ENCODE measurements around the gene DBX2.
"Not testable (repeated sequence)": the region's sequence is repeated elsewhere in the genome, so short reads cannot be mapped to it uniquely, and the experiment has no call there.

The DBX2 gene

DNA sequence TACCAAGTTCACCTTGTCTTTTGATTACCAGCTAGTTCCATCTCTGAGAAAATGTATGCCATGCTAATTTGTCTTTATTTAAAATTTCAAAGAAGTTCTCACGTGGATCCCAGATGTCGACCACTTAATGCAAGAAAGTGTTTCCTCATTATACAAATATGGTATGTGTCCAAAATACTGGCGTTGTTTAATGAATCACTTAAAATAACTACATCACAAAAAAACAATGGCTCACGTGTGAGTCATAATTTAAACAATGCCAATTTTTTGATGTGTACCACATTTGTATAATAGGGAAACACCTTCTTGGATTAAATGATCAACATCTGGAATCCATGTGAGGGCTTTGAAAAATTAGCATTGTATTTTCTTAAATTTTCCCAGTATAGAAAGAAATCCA lies 40.8 kb downstream of the DBX2 start:
- DNase-seq (ENCODE audit: low read depth) = no peak

DNA sequence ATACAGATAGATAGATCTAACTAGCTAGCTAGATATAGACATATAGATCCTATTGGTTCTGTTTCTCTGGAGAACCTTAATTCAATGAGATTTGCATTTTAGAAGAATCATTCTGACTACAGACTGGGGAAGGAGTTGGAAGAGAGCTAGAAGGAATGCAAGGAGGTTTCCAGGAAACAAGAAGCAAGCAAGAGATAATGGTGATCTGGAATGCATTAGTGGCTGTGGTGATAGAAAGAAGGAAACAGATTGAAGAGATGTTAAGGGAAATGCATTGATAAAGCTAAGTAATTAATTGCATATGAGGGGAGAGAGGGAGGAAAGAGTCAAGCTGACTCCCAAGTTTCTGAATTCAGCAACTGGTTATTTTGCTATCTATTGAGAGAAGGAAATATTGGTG lies 42.7 kb downstream of the DBX2 start:
- no peak for DNase-seq (ENCODE audit: low read depth)

DNA sequence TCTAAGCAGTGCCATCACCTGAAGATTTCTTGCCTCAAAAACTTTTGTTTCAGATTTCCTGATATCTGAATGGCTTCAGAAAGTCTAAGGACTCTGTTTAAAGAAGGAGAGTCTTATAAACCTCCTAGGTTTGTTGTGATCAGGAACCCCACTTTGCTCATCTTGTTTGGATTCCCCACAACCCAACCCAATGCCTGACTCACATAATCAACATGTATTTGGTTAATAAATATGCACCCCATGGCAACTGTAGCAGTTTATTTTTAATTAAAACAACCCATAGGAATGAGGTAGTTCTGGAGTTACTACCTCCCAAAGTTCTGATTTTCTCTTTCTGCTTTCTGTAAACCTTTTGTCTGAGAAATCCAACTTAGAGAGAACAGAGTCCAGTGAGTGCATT lies 51.5 kb downstream of the DBX2 start:
- no peak for DNase-seq (ENCODE audit: low read depth)

DNA sequence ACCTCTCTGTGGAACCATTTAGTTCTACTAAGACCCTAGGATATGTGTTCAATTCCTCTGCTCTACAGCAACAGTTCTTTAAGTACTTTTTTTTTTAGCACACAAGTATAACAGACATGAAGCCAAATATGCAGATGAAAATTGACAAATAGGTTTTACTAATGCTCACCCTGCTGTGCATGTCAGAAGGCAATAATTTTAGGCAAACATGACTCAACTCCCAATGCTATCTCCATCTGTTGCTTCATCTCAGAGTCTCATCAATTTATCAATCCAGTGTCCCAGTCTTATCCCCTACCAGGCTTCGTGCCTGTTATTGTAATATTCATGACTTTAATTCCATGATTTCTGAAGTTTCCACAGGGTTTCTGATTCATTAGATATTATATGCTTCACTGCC lies 57.7 kb downstream of the DBX2 start:
- no peak for DNase-seq (ENCODE audit: low read depth)

DNA sequence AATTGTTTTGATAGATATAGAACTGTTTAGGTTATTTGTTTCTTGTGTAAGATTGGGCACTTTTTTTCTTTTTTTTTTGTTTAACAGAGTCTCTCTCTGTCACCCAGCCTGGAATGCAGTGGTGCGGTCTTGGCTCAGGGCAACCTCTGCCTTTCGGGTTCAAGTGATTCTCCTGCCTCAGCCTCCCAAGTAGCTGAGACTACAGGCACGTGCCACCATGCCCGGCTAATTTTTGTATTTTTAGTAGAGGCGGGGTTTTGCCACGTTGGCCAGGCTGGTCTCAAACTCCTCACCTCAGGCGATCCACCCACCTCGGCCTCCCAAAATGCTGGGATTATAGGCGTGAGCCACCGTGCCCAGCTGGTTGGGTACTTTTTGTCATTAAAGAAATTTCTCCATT lies 66.0 kb downstream of the DBX2 start:
- DNase-seq (ENCODE audit: low read depth) = not testable (repeated sequence)

DNA sequence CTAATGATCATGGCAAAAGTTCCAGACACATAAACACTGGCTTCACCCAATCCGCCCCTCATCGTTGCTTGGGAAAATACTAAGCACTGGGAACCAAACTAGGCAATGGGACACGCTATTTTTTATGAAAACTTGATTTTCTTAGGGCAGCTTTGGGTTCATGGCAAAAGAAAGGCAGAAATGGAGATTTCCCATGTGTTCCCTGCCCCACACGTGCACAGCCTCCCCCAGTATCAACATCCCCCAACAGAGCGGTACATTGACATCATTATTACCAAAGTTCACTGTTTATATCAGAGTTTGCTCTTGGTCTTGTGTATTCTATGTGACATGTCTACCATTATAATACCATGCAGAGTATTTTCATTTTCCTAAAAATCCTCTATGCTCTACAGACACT lies 71.0 kb downstream of the DBX2 start:
- DNase-seq (ENCODE audit: low read depth) = no peak

DNA sequence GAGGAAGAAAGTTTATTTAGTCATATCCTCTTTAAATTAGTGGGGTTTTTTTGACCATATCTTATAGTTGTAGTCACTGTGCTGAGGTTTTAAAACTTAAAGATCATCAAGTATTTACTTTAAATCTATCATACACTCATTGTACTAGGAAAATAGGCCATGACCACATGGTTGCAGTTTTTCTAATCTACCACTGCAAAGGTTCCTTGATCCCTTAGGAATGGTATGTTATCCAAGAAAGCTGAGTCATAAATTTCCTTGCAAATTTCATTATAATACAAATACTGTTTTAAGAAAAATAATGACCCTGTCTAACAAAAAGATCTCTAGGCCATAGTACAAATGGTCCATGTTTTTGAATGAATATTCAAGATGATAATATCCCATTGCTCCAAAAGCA lies 74.7 kb downstream of the DBX2 start:
- DNase-seq (ENCODE audit: low read depth) = no peak

DNA sequence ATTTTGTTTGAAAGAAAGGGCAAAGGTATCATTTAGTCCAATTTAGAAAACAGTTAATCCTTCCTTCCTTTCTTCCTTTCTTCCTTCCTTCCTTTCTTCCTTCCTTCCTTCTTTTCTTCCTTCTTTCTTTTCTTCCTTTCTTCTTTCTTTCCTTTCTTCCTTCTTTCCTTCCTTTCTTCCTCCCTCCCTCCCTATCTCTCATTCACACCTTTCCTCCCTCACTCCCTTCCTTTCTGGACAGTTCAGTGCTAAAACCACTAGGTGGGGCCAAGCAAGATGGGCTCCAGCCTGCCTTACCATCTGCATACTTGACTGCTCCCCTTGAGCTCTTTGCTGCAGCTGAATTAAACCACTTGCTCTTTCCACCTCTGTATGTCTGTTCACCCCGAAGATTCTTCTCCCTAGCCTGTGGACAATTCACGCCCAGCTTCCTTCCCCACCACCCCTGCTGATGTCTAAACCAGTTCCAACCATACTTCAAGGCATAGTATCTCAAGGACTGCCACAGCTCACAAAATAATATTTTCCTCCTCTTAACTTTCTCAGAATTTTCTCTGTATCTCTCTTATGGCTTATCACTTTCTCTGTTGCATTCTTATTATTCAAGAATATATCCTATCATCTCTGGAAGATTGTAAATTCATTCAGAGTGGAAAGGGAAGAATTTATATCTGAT lies 78.0 kb downstream of the DBX2 start:
- DNase-seq (ENCODE audit: low read depth) = no peak

DNA sequence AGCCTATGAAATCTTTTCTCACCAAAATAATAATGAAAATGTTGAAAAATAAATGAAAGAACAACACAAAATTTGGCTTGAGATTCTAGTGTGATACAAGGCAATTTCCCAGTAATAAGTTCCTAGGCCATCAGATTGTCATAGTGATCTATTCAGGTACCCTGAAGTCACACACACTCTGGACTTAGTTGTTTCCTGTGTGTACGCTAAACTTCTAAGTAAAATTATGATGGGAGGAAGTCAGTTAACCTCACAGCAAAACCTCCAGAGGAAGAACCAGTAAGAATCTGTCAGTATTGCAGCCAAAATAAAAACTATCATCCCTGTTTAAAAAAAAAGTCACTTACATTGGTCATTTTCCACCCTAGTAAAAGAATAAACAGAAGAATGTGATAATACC lies 81.9 kb downstream of the DBX2 start:
- no peak for DNase-seq (ENCODE audit: low read depth)

Data from stimulated activated CD8-positive, alpha-beta memory T cell treated with anti-CD3 and anti-CD28 coated beads, Interleukin-15, amount 100 ng/mL, for 24 hours (primary cell).